AG08395 (cell line): ENCODE results near the gene PDE4B.

Experiments used
- DNase-seq: peaks from one replicate; pipeline ENCODE4 v3.0.0; 2012; ENCODE audit warnings: mixed read lengths, low spot score

PDE4B gene

GRCh38 chr1:65792669-65793358 lies at the start of gene PDE4B:
PDE4B (plus strand) TSS chr1:65792895.
- DNase-seq: peak; percentile 55

- no peak for DNase-seq
These were observed 48.0 kb upstream of the PDE4B start for GRCh38 chr1:65744731-65745130.

GRCh38 chr1:65751961-65752360 lies 40.7 kb upstream of the PDE4B start:
- no peak for DNase-seq

DNA sequence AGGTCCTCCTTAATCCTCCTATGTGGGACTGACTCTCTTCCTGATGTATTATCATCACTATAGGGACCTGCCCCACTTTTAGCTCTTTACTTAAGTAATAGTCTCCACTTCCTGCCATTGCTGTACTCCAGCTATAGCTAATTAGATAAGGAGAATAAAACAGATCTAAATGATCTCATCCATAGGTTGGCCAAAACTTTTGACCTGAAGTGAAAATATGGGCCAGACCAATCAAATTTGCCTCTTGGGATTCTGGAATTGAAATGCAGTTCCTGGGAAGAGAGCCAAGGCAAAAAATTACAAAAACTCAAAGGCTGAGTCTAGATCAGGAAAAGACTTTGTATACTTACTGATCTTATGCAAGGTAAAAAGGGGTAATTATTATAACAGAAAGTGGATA lies 36.1 kb upstream of the PDE4B start:
- no peak for DNase-seq

DNA sequence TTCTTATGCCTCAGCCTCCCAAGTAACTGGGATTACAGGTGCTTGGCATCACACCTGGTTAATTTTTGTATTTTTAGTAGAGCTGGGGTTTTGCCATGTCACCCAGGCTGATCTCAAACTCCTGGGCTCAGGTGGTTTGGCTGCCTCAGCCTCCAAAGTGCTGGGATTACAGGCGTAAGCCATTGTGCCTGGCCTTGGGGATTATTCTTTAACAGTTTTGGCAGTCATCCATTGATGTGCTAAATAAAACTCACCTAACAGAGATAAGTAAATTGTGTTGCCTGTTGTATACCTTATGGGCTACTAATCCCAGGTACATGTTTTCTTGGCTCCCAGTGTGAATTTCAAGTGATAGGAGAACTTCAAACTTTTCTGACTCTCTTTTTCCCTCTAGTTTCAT lies 35.2 kb upstream of the PDE4B start:
- no peak for DNase-seq

GRCh38 chr1:65758128-65758527 lies 34.6 kb upstream of the PDE4B start:
- no peak for DNase-seq

GRCh38 chr1:65759516-65759915 lies 33.2 kb upstream of the PDE4B start:
- no peak for DNase-seq

DNA sequence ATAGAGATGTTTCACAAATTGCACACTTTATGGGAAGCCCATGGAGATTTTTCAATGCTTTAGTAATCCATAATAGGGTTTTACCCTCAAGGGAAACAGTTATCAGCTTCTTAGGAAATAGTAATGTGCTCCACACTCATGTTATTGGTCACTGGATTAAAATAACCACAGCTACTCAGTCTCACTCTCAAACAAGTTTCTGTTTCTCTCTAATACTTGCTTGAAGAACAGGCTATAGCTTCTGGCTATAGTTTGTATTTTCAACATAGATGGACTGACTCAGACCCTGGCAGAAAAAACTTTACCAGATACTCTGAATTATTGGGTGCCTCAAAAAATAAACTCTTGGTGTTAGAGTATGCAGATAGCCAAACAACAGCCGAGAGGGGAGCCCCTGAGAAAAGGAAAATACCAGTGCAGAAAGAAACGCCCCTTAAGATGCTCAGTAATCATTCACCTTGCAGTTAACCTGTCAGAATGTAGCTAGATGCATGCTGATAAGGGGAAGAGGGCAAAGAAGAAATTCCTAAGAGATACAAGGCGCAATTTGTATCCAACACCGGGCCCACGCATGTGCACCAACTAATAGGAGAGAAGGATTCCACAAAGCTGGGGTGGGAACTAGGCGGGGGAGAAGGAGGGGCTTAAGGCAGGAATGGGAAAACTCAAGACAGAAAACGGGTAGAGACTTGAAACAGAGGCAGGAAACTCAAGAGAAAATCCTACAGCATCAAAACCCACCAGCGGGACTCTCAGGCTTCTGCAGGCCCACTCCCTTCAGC lies 30.4 kb upstream of the PDE4B start:
- DNase-seq: peak; percentile 42

GRCh38 chr1:65764052-65764451 lies 28.6 kb upstream of the PDE4B start:
- DNase-seq: no peak

GRCh38 chr1:65765631-65766030 lies 27.1 kb upstream of the PDE4B start:
- DNase-seq: no peak

DNA sequence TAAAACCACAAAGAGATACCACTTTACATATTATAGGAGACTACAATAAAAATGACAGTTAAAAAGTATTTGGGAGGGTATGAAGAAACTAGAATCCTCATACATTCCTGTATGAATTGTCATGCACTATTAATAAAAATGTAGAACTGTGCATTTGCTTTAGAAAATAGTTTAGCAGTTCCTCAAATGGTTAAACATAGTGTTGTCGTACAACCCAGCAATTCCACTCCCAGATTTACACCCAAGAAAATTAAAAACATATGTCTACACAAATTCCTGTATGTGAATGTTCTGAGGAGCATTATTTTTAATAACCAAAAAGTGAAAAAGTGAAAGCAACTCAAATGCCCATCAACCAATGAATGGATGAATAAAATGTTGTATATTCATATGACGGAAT lies 23.1 kb upstream of the PDE4B start:
- peak; percentile 52 for DNase-seq

GRCh38 chr1:65772607-65773006 lies 20.1 kb upstream of the PDE4B start:
- no peak for DNase-seq

DNA sequence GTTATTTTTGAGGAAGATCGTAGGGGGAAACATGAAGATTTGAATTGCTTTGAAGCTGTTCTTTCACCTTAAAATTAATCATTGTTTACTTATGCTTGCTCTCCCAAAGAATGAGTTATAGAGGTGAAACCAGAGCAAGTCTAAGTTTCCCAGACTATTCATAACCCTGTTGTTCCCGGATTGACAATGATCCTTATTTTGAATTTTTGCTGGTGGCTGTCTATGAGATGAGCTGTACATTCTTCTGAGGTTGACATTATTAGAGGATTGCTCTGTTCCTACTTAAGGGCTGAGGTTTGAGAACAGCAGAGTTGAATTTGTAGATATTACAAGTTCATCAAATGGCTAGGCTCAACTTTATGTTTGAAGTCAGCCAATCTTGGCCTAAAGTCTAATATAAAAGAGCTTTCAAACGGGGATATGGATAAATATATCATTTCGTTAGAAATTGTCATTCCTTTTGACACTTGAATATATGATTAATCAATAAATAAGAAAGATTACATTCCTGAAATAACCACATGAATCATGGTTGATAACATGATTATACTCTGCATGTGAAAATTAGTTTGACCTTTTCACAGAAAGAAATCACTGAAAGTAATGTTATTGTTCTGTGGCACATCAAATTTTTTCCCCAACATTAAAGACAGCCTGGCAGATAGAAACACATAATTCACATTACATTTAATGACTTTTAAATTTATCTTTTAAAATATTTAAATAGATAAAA lies 19.1 kb upstream of the PDE4B start:
- peak; percentile 19 for DNase-seq

GRCh38 chr1:65788762-65789161 lies 3.9 kb upstream of the PDE4B start:
- no peak for DNase-seq

GRCh38 chr1:65791396-65791795 lies 1.3 kb upstream of the PDE4B start:
- peak; percentile 11 for DNase-seq

DNA sequence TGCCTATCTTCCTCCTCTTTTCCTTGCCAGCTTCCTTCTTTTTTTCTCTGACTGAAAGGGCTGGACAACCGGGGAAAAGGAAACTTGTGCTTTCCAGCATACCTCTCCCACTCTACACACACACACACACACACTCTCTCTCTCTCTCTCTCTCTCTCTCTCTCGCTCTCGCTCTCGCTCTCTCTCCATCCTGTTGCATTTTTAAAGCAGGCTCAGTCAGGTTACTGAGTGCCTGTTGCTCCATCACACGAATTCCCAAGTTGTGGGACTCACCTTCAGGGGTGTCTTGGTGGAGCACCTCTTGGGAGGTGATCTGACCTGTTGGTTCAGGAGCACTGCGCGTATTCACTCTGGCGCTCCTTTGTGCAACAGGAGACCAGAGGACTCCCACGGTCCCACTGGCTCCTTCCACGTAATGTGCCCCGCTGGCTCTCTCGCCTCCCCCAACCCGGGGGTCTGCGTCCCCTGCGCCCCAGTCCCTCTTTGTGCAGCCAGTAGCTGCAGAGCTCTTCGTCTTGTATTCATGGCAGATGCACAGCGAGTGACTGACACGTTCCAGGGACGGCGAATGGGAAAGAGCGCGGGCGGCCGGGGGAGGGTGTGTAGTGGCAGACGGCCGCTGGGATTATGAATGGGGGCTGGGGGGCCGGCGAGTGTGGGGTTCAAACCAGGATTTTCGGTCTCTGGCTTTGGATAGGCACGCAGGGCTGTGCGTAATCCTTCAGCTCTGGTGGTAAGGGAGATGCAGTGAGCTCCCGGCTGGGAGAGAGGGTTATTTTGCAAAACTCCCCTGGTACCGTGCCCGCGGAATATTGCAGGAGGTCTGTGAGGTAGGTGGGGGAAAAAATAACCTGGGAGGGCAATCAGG lies 660 bp upstream of the PDE4B start:
- peak; percentile 22 for DNase-seq

- no peak for DNase-seq
These were observed 651 bp downstream of the PDE4B start for GRCh38 chr1:65793359-65793732.

- peak; percentile 9 for DNase-seq
These were observed 2.6 kb downstream of the PDE4B start for GRCh38 chr1:65795311-65795710.

DNA sequence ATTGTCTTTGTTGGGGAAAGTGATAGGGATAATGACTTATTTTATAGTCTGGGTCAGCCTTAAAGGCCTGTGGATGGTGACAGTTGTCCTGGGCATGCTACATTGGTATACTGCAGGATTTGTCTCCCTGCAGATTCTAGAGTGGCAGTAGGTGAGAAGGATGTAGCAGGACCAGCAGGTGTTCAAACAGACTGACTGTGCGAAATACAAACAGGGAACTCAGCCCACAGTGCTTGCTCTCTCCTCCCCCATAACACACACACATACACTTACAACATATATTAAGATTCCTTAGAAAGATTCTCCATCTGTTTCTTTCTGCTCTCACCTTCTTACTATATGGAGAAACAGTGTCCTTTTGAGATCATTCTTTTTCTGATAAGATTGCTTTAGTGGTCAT lies 6.9 kb downstream of the PDE4B start:
- DNase-seq: no peak

DNA sequence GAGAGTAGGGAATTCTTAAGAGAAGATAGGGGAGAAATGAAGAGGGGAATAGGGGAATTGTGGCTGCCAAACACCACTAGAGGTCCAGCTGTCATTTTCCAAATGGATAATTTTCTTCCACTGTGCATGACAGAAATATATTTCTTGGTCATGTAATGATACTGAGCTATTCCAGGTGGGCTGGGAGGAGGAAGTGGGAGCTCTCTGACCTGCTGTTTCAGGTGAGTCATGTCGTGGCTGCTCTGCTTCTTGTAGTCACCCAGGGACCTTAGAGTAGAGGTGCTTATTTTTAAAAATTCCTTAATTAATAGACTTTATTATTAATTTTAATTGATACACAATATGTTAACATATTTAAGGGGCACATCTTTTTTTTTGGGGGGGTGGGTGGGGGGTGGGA lies 11.9 kb downstream of the PDE4B start:
- no peak for DNase-seq

- DNase-seq: peak; percentile 83
These were observed 19.4 kb downstream of the PDE4B start for GRCh38 chr1:65812065-65812464.

DNA sequence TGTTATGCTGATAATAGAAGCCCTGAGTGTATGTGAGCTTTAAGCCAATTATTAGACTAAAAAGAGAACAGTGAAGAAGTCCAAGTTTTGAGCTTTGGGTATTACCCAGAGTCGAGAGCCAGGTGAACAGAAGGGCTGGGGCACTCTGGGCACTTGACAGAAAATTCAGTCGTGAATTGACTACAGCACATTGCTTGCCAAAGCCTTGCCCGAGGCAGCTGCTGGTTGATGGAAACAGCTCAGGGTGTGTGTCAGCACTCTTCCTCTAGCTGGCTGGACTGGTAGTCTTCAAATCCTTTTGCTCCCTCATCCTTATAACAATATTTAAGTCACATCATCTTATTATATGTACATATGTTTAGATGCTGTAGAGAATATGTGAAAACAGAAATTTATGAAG lies 21.3 kb downstream of the PDE4B start:
- DNase-seq: no peak
